Measurements from ENCODE around the gene GAGE12H. TPM values are rescaled to one million over a fixed set of nuclear protein-coding genes. Genes with fewer than 3 reads are reported as not detected.

GAGE12H gene, protein sequence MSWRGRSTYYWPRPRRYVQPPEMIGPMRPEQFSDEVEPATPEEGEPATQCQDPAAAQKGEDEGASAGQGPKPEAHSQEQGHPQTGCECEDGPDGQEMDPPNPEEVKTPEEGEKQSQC
- not detected in 2 replicates for total RNA-seq

DNA sequence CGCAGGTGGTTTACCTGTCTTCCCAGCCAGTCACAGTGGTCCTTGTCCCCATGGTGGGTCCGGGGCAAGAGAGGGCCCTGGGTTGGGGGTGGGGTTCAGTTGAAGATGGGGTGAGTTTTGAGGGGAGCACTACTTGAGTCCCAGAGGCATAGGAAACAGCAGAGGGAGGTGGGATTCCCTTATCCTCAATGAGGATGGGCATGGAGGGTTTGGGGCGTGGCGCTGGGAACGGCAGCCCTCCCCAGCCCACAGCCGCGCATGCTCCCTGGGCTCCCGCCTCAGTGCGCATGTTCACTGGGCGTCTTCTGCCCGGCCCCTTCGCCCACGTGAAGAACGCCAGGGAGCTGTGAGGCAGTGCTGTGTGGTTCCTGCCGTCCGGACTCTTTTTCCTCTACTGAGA, at the start of gene GAGE12H:
Gene GAGE12H, plus strand, starts transcription at position 301 of the 400 bp plus-strand sequence. CDS start 1,155 bp downstream, outside the sequence.

DNA sequence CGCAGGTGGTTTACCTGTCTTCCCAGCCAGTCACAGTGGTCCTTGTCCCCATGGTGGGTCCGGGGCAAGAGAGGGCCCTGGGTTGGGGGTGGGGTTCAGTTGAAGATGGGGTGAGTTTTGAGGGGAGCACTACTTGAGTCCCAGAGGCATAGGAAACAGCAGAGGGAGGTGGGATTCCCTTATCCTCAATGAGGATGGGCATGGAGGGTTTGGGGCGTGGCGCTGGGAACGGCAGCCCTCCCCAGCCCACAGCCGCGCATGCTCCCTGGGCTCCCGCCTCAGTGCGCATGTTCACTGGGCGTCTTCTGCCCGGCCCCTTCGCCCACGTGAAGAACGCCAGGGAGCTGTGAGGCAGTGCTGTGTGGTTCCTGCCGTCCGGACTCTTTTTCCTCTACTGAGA, 47.9 kb upstream of the GAGE12H start, which contains the start of gene GAGE12C:
Gene GAGE12C, plus strand, starts transcription at position 301 of the 400 bp plus-strand sequence. CDS start 1,155 bp downstream, outside the sequence.

DNA sequence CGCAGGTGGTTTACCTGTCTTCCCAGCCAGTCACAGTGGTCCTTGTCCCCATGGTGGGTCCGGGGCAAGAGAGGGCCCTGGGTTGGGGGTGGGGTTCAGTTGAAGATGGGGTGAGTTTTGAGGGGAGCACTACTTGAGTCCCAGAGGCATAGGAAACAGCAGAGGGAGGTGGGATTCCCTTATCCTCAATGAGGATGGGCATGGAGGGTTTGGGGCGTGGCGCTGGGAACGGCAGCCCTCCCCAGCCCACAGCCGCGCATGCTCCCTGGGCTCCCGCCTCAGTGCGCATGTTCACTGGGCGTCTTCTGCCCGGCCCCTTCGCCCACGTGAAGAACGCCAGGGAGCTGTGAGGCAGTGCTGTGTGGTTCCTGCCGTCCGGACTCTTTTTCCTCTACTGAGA, 38.3 kb upstream of the GAGE12H start, which contains the start of gene GAGE12D:
Gene GAGE12D, plus strand, starts transcription at position 301 of the 400 bp plus-strand sequence. CDS start 1,155 bp downstream, outside the sequence.

DNA sequence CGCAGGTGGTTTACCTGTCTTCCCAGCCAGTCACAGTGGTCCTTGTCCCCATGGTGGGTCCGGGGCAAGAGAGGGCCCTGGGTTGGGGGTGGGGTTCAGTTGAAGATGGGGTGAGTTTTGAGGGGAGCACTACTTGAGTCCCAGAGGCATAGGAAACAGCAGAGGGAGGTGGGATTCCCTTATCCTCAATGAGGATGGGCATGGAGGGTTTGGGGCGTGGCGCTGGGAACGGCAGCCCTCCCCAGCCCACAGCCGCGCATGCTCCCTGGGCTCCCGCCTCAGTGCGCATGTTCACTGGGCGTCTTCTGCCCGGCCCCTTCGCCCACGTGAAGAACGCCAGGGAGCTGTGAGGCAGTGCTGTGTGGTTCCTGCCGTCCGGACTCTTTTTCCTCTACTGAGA, 28.8 kb upstream of the GAGE12H start, which contains the start of gene GAGE12E:
Gene GAGE12E, plus strand, starts transcription at position 301 of the 400 bp plus-strand sequence. CDS start 1,155 bp downstream, outside the sequence.

GRCh38 chrX:49560542-49560941, 19.2 kb upstream of the GAGE12H start, which contains the start of gene GAGE12F:
Gene GAGE12F, plus strand, starts transcription at chrX:49560842. Its CDS starts 1,155 bp downstream, at chrX:49561997.

DNA sequence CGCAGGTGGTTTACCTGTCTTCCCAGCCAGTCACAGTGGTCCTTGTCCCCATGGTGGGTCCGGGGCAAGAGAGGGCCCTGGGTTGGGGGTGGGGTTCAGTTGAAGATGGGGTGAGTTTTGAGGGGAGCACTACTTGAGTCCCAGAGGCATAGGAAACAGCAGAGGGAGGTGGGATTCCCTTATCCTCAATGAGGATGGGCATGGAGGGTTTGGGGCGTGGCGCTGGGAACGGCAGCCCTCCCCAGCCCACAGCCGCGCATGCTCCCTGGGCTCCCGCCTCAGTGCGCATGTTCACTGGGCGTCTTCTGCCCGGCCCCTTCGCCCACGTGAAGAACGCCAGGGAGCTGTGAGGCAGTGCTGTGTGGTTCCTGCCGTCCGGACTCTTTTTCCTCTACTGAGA, 9.6 kb upstream of the GAGE12H start, which contains the start of gene GAGE12G:
Gene GAGE12G, plus strand, starts transcription at position 301 of the 400 bp plus-strand sequence. CDS start 1,155 bp downstream, outside the sequence.

DNA sequence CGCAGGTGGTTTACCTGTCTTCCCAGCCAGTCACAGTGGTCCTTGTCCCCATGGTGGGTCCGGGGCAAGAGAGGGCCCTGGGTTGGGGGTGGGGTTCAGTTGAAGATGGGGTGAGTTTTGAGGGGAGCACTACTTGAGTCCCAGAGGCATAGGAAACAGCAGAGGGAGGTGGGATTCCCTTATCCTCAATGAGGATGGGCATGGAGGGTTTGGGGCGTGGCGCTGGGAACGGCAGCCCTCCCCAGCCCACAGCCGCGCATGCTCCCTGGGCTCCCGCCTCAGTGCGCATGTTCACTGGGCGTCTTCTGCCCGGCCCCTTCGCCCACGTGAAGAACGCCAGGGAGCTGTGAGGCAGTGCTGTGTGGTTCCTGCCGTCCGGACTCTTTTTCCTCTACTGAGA, 9.4 kb downstream of the GAGE12H start, which contains the start of gene GAGE2A:
Gene GAGE2A, plus strand, starts transcription at position 301 of the 400 bp plus-strand sequence. CDS start 1,155 bp downstream, outside the sequence.

DNA sequence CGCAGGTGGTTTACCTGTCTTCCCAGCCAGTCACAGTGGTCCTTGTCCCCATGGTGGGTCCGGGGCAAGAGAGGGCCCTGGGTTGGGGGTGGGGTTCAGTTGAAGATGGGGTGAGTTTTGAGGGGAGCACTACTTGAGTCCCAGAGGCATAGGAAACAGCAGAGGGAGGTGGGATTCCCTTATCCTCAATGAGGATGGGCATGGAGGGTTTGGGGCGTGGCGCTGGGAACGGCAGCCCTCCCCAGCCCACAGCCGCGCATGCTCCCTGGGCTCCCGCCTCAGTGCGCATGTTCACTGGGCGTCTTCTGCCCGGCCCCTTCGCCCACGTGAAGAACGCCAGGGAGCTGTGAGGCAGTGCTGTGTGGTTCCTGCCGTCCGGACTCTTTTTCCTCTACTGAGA, 19.0 kb downstream of the GAGE12H start, which contains the start of gene GAGE1:
Gene GAGE1, plus strand, starts transcription at position 301 of the 400 bp plus-strand sequence. CDS start 1,155 bp downstream, outside the sequence.

Small RNA genes lying within 50 kb of the gene (small RNA-seq; reads per million reads assigned to genes)
- gene GAGE12B: not detected

Other genes starting within 250 kb of the GAGE12H start
- not detected in 2 replicates for gene GAGE13, start 248.4 kb upstream of the GAGE12H start, total RNA-seq
- not detected in 2 replicates for gene GAGE12C, start 47.8 kb upstream of the GAGE12H start, total RNA-seq
- not detected in 2 replicates for gene GAGE12D, start 38.2 kb upstream of the GAGE12H start, total RNA-seq
- gene GAGE12E, start 28.7 kb upstream of the GAGE12H start, total RNA-seq: not detected in 2 replicates
- not detected in 2 replicates for gene GAGE12F, start 19.1 kb upstream of the GAGE12H start, total RNA-seq
- not detected in 2 replicates for gene GAGE12G, start 9.5 kb upstream of the GAGE12H start, total RNA-seq
- gene GAGE2A, start 9.5 kb downstream of the GAGE12H start, total RNA-seq: not detected in 2 replicates
- not detected in 2 replicates for gene GAGE1, start 19.1 kb downstream of the GAGE12H start, total RNA-seq
- not detected in 2 replicates for gene PAGE1, start 116.0 kb downstream of the GAGE12H start, total RNA-seq
- not detected in 2 replicates for gene PAGE4, start 249.4 kb downstream of the GAGE12H start, total RNA-seq

Measured in subcutaneous preadipocyte (primary cell).